Stimulated activated memory B cell treated with anti-CD40 and anti-IgM and Interleukin-4, amounts not matched to agents 10 μg/mL and 1 μg/mL and 100 μg/mL, for 72 hours (primary cell): ENCODE data around the gene HEXA.

Source experiments
- ATAC-seq: fragments of 150-1000 bp; cut with Tn5 transposase; 2 replicates; pipeline ENCODE4 v1.10.0; 2021
- H3K27ac Mint-ChIP-seq: one replicate; pipeline ENCODE4 v1.8.0; 2022; ENCODE audit warnings: mild to moderate bottlenecking, mixed read lengths
- H3K27me3 Mint-ChIP-seq: one replicate; pipeline ENCODE4 v1.8.0; 2022; ENCODE audit warnings: mixed read lengths
- H3K36me3 Mint-ChIP-seq: one replicate; pipeline ENCODE4 v1.8.0; 2022; ENCODE audit warnings: mixed read lengths
- H3K4me1 Mint-ChIP-seq: one replicate; pipeline ENCODE4 v1.8.0; 2022; ENCODE audit warnings: mixed read lengths
- H3K4me3 Mint-ChIP-seq: one replicate; pipeline ENCODE4 v1.8.0; 2022; ENCODE audit warnings: mild to moderate bottlenecking, moderate library complexity, mixed read lengths
- H3K9me3 Mint-ChIP-seq: one replicate; pipeline ENCODE4 v1.8.0; 2022; ENCODE audit warnings: mixed read lengths

The HEXA gene

GRCh38 chr15:72318408-72318942 lies 57.3 kb downstream of the HEXA start:
- Mint-ChIP-seq H3K27me3 (no peaks in the 10 kb centered on the region), H3K27ac (peak overlapping the region; percentile 7), H3K4me1 (peaks cover 20% of the 10 kb centered on the region), H3K4me3 (peak overlapping the region; percentile 72), H3K36me3 (peaks cover 2% of the 10 kb centered on the region), H3K9me3 (no peaks in the 10 kb centered on the region)
- ATAC-seq, result no peak

DNA sequence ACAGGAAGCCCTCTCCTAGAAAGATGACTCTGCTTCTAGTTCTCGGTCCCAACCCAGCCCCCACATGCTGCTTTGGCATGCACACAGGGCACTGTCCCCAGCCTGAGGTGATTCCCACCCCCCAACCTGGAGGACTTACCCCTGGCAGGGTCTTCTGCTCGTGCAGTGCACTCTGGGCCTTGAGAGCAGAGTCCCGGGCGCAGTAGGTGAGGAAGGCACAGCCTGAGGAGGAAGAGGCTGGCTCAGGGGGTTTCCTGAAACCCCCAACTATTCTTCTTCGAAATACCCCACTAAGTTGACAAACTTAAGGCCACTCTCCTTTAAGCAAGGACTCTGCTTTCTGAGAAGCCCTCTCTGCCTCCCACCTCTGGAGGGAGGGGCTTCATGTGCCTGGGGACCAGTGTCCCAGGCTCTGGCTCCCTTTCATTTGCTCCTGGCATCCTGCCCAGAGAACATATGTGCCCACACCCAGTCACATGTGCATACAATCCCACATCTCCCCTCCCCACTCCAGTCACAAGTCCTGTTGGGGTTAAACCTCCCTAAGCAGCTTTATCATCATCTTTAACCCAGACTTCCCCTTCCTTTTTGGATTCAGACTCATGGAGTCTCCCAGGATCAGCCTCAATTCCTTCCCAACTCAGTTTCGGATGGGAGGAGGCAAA lies 60.0 kb downstream of the HEXA start:
- no peaks in the 10 kb centered on the region for H3K27me3 Mint-ChIP-seq
- peaks cover 19% of the 10 kb centered on the region for H3K4me1 Mint-ChIP-seq
- no peak overlapping the region for H3K4me3 Mint-ChIP-seq
- no peaks in the 10 kb centered on the region for H3K36me3 Mint-ChIP-seq
- H3K9me3 Mint-ChIP-seq, result no peaks in the 10 kb centered on the region
- H3K27ac Mint-ChIP-seq, result no peak overlapping the region
- no peak for ATAC-seq

- Mint-ChIP-seq H3K27me3 (no peaks in the 10 kb centered on the region), H3K36me3 (no peaks in the 10 kb centered on the region), H3K27ac (no peak overlapping the region), H3K9me3 (no peaks in the 10 kb centered on the region), H3K4me3 (no peak overlapping the region), H3K4me1 (peaks cover 6% of the 10 kb centered on the region)
- no peak for ATAC-seq
These were observed 61.9 kb downstream of the HEXA start for GRCh38 chr15:72313881-72314280.

DNA sequence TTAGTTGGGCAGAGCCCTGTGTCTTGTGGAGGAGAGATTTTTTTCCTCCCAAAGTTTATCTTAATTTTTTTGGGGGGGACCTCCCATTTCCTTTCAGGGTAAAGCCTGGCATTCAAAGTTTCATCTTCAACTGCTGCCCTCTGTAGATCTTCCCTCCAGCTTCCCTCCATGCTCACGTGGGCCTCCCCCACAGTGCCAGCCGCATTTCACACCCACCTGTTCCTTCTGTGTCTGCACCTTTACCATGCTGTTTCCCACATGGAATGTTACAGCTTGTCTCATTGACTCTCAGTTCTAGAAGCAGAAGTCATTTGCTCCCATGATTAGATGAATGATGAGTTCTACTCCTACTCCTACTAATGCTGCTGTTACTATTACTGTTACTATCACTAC lies 62.4 kb downstream of the HEXA start:
- Mint-ChIP-seq H3K27ac (no peak overlapping the region), H3K9me3 (no peaks in the 10 kb centered on the region)
- ATAC-seq, result no peak

DNA sequence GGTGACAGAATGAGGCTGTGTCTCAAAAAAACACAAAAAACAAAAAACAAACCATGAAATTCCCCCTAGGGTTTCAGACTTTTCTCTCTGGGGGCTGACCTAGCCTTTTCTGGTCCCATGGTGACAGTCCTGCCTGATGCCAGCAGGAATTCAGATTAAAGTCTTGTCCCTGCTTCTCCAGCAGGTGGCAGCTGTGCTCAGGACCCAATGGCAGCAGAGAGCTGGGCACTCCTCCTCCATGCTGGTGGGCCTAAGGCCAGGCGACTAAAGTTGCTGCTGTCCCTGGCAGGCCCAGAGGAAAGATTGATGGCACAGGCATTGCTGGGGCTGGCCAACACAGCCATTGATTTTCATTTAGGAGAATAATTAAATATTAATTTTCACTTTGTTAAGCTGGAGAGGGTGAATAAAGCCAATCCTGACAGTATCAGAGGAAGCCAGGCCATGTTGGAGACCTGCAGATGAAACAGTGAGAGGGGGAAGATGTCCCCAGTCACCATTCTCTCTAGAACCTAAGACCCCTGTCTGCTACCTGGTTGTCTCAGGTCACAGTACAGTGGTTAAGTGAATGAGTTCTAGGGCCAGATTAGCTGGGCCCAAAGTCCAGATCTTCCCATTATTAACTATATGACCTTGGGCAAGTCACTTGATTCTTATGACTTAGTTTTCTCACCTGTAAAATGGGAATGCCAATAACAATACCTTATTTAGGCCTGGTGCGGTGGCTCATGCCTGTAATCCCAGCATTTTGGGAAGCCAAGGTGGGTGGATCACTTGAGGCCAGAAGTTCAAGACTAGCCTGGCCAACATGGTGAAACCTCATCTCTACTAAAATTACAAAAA lies 63.0 kb downstream of the HEXA start:
- H3K36me3 Mint-ChIP-seq, result no peaks in the 10 kb centered on the region
- H3K4me1 Mint-ChIP-seq, result no peaks in the 10 kb centered on the region
- H3K4me3 Mint-ChIP-seq, result no peak overlapping the region
- ATAC-seq, result peak; percentile 85
- no peak overlapping the region for H3K27ac Mint-ChIP-seq
- no peaks in the 10 kb centered on the region for H3K27me3 Mint-ChIP-seq
- no peaks in the 10 kb centered on the region for H3K9me3 Mint-ChIP-seq

More for the DNA sequence above, 62.4 kb downstream of the HEXA start:
- H3K36me3 Mint-ChIP-seq, result no peaks in the 10 kb centered on the region
- no peaks in the 10 kb centered on the region for H3K27me3 Mint-ChIP-seq
- H3K4me3 Mint-ChIP-seq, result no peak overlapping the region
- peaks cover 2% of the 10 kb centered on the region for H3K4me1 Mint-ChIP-seq

GRCh38 chr15:72307026-72307425 lies 68.8 kb downstream of the HEXA start:
- H3K36me3 Mint-ChIP-seq, result peaks cover 8% of the 10 kb centered on the region

GRCh38 chr15:72306211-72306785 lies 69.5 kb downstream of the HEXA start:
- Mint-ChIP-seq H3K4me3 (no peak overlapping the region), H3K4me1 (peaks cover 7% of the 10 kb centered on the region), H3K27ac (no peak overlapping the region), H3K36me3 (peaks cover 8% of the 10 kb centered on the region), H3K27me3 (no peaks in the 10 kb centered on the region), H3K9me3 (no peaks in the 10 kb centered on the region)
- ATAC-seq, result no peak

More at GRCh38 chr15:72307026-72307425, 68.8 kb downstream of the HEXA start:
- peaks cover 7% of the 10 kb centered on the region for H3K4me1 Mint-ChIP-seq
- H3K27me3 Mint-ChIP-seq, result no peaks in the 10 kb centered on the region
- H3K4me3 Mint-ChIP-seq, result no peak overlapping the region
- H3K9me3 Mint-ChIP-seq, result no peaks in the 10 kb centered on the region
- H3K27ac Mint-ChIP-seq, result no peak overlapping the region
- no peak for ATAC-seq

DNA sequence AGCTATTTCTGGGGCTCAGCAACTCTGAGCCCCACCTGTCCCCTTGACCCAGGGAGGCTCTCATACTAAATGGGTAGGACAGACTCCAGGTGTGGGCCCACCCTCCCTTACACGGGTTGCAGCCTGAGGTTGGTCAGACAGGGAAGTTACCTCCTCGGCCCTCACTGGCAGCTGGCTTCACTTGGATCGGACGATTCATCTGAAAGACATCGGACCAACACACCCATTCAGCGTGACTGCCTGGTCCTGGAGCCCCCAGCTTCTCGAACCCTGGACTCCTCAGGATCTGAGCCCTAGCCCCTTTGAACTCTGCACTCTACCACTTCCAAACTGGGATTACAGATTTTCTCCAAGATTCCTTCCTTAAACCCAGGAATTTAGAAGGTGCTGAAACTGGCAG lies 71.2 kb downstream of the HEXA start:
- H3K9me3 Mint-ChIP-seq, result no peaks in the 10 kb centered on the region
- no peak overlapping the region for H3K27ac Mint-ChIP-seq
- peaks cover 8% of the 10 kb centered on the region for H3K36me3 Mint-ChIP-seq
- H3K4me3 Mint-ChIP-seq, result no peak overlapping the region
- H3K27me3 Mint-ChIP-seq, result no peaks in the 10 kb centered on the region
- H3K4me1 Mint-ChIP-seq, result peaks cover 7% of the 10 kb centered on the region
- no peak for ATAC-seq

DNA sequence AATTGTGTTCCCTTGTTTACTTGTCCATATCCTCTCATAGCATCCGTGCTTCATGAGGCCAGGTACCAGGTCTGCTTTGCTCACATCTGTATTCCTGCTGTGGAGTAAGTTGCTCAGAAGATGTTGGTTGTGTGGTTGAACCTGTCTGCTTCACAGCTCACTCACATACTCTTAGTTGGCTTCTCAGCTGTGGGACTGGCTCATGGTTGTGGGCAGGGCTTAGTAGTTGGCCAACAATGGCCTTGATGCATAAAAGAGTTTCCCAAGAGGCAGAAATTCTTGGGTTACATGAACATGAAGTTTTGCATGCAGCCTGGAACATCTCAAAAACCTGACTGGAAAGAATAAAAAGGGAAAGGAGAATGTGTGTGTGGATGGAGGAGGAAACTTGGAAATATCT lies 72.9 kb downstream of the HEXA start:
- ATAC-seq, result no peak
- no peak overlapping the region for H3K4me3 Mint-ChIP-seq
- peaks cover 8% of the 10 kb centered on the region for H3K36me3 Mint-ChIP-seq
- H3K27me3 Mint-ChIP-seq, result no peaks in the 10 kb centered on the region
- peaks cover 7% of the 10 kb centered on the region for H3K4me1 Mint-ChIP-seq
- no peaks in the 10 kb centered on the region for H3K9me3 Mint-ChIP-seq
- H3K27ac Mint-ChIP-seq, result no peak overlapping the region
